Measurements from ENCODE around the gene SLC1A7.

DNA sequence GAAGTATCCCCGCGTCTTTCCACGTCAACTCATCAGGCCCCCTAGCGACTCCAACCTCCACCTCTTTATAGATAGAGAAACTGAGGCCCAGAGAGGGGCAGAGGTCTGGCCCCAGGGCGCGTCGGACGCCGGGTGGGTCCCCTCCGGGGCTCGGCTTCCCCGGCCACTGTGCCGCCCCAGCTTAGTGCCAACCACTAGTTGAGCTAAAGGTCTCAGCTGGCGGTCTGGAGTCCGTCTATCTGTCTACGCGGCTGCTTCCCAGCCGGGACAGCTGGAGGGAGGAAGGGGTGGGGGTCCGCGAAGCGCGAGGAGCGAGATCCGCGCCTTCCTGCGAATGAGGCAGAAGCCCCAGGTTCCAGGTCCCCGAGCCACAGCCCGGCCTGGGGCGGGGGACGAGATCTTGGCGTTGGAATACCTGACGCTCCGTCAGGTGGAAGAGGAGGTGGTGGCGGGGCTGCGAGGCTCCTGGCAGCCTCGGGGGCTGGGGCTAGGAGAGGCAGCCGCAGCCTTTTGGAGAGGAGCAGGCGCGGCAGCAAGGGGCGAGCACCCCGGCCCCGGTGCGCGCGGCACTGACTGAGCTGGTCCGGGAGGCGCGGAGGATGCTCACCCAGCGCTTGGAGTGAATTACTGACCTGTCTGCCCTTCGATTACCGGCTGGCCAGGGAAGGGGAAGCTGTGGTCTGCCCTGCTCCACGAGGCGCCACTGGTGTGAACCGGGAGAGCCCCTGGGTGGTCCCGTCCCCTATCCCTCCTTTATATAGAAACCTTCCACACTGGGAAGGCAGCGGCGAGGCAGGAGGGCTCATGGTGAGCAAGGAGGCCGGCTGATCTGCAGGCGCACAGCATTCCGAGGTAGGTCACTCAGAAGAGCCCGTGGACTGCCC, 79.5 kb downstream of the SLC1A7 start:
- no peak for TF ChIP-seq POLR2A (IDR thresholded peaks at IDR 0.05)
- TF ChIP-seq, protein P1, sequence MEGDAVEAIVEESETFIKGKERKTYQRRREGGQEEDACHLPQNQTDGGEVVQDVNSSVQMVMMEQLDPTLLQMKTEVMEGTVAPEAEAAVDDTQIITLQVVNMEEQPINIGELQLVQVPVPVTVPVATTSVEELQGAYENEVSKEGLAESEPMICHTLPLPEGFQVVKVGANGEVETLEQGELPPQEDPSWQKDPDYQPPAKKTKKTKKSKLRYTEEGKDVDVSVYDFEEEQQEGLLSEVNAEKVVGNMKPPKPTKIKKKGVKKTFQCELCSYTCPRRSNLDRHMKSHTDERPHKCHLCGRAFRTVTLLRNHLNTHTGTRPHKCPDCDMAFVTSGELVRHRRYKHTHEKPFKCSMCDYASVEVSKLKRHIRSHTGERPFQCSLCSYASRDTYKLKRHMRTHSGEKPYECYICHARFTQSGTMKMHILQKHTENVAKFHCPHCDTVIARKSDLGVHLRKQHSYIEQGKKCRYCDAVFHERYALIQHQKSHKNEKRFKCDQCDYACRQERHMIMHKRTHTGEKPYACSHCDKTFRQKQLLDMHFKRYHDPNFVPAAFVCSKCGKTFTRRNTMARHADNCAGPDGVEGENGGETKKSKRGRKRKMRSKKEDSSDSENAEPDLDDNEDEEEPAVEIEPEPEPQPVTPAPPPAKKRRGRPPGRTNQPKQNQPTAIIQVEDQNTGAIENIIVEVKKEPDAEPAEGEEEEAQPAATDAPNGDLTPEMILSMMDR (IDR thresholded peaks at IDR 0.05), result no peak

All from testis (tissue), 2 donors.